GM19043 (cell line): ENCODE measurements around the gene FPGS.
"Not testable (repeated sequence)": the region's sequence is repeated elsewhere in the genome, so short reads cannot be mapped to it uniquely, and the experiment has no call there.

Source experiments
- ATAC-seq: cut with Tn5 transposase; IDR thresholded peaks from one replicate; pipeline ENCODE4 v1.9.1; 2021; ENCODE audit warnings: low read depth; ENCODE audit not compliant: unreplicated experiment

Gene FPGS

DNA sequence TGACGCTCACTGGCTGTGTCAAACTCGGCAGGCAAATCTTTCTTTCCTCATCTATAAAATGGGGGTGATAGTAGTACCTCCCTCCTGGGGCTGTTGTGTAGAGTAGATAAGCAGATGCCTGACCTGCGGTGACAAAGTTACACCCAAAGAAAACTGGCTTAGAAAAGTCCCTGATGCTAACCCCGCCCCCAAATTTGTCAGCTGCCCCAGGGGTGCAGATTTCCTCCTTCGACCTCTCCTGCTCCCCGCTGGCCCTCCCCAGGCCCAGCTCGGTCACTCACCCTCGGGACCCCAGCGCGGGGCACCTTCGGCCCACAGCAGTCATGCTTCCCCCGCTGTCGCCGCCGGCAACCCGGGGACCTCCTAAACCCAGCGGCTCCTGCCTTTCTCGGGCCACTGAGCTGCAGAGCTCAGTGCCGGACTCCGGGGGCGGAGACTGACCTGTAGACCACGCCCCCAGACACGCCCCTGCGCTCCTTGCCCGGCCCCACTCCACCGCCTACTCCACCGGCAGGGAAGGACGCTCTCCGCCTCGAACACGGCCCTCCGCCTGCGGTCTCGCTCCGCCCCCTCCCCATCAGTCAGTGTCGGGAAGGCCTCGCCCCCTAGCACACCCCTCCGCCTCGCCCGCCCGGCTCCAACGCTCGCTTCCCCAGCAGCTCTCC lies 31.6 kb upstream of the FPGS start:
- ATAC-seq, result peak; percentile 87

DNA sequence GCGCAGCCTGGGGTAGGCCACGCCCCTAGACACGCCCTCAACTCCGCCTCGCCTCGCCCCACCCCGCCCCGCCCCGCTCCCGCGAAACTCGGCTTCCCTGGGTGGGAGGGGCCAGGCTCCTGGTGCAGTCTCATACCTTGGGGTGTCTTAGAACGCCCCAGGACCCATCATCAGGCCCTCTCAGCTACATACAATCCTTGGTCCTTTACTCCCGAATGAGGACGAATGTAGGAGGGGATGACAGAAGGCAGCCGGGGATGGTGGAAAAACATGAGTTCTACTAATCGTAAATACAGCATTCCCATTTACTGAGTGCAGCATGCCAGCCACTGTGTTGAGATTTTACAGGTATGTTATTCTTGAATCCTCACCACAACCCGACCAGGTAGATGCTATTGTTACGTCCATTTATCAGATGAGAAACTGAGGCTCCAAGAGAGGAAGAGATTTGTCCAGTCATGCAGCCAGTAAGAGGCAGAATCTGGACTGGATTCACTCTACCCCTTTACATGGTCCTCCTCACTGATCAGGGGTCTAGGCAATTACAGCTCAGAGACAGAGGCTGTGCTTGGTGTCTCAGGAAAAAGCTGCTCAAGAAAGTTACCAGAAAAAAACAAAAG lies 31.0 kb upstream of the FPGS start:
- ATAC-seq, result no peak

DNA sequence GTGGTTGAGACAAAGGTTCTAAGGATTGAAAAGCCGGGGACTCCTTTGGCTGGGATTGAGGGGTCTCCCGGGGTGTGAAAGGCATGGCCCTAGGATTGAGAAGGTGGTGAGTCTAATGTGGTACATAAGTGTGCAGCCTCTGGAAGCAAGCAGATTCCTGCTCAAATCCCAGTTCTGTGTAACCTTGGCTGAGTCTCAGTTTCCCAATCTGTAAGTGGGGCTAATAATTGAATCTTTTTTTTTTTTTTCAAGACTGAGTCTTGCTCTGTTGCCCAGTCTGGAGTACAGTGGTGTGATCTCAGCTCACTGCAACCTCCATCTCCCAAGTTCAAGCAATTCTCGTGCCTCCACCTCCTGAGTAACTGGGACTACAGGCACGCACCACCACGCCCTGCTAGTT lies 30.1 kb upstream of the FPGS start:
- no peak for ATAC-seq

DNA sequence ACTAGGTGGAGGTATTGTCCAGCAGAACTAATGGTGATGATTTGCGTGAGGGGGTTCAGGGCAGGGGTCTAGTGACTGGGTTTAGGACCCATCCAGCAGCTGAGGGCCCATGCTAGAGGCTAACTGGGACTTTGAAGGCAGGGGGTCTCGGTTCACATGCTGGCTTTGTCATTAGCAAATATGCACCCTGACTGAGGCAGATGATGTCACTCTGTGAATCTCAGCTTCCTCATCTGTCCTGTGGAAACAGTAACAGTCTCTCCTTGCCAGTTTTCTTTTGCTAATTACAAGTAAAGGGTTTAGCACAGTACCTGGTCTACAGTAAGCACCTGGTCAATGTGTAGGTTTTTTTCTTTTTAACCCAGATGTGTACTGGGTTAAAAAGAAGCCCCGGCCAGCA lies 29.4 kb upstream of the FPGS start:
- ATAC-seq, result no peak

DNA sequence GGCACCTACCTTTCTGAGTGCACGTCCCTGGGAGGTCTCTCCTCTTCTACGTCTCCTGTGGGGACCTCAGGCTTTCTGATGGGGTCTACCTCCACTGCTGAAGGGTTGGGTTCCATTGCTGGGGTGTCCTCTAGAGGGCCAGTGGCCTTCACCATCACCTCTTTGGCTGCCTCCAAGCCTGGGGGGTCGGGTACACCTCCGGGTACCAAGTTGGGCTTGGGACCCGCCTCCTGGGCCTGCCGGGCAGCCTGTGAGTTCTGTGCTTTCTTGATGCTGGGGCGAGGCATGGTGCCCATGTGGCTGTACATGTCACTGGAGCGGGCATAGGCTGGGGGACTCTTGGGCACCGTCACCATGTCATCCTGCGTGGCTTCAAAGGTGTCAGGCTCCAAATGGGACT lies 28.7 kb upstream of the FPGS start:
- no peak for ATAC-seq

DNA sequence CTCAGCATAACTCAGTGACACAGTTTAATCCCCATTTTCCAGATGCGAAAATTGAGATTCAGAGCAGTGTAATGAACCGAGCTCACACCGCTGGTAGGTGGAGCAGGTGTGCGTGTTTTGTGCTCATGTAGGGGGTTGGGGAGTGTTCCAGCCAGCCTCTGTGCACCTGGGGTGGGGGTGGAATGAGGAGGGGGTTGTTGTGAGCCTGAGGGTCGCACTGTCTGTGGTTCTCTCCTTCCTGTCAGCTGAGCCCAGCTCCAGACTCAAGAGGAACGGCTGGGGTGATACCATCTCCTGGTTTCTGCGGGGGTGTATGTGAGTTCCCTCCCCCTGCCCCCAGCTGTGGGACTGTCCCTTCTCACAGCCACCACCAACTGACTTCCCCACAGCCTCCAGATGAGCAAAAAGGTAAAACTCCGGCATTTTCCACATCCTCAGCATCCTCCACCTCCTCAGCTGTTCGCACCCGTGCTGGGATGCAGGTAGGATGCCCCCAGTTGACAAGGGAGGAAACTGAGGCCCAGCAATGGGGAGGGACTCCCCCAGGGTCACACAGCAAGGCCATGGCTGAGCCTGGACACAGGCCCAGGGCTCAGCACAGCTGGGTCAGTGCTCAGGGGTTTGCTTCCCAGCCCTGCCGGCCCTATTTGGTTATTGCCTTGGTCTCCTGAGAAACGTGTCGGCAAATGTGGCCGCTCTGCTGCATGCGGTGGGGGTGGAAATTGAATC lies 26.3 kb upstream of the FPGS start:
- no peak for ATAC-seq

DNA sequence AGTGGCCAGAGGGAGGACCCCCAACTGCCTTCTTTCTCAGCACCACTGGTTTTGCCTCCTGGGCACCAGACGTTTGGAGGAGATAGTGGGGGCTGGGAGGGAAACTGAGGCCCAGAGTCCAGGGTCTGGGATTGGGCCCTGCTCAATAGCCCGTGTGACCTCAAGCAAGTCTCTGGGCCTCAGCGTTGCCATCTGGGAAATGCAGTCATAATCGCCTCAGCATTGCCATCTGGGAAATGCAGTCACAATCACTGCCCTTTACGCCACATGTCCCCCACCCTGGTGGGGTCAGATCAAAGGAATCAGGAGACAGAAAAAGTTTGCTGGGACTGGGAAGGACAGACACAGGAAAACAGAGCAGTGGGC lies 25.8 kb upstream of the FPGS start:
- no peak for ATAC-seq

DNA sequence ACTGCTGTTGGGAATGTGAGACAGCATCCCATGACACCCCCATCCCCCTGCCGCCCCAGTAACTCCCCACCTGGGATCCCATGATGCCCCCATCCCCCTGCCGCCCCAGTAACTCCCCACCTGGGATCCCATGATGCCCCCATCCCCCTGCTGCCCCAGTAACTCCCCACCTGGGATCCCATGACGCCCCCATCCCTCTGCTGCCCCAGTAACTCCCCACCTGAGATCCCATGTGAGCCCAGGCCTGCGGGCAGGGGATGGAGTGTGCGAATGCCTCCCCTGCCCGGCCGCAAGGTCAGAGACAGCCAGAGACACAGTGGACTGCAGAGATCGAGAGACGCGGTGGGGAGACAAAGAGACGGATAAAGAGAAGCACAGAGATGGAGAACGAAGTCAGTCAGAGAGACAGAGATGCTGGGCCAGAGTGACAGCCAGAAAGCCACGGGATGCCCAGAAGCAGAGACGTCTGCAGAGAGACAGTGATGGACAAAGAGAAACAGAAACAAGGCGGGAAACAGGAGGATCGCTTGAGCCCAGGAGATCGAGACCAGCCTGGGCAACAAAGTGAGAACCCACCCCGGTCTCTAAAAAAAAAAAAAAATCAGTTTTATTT lies 25.2 kb upstream of the FPGS start:
- ATAC-seq, result no peak

DNA sequence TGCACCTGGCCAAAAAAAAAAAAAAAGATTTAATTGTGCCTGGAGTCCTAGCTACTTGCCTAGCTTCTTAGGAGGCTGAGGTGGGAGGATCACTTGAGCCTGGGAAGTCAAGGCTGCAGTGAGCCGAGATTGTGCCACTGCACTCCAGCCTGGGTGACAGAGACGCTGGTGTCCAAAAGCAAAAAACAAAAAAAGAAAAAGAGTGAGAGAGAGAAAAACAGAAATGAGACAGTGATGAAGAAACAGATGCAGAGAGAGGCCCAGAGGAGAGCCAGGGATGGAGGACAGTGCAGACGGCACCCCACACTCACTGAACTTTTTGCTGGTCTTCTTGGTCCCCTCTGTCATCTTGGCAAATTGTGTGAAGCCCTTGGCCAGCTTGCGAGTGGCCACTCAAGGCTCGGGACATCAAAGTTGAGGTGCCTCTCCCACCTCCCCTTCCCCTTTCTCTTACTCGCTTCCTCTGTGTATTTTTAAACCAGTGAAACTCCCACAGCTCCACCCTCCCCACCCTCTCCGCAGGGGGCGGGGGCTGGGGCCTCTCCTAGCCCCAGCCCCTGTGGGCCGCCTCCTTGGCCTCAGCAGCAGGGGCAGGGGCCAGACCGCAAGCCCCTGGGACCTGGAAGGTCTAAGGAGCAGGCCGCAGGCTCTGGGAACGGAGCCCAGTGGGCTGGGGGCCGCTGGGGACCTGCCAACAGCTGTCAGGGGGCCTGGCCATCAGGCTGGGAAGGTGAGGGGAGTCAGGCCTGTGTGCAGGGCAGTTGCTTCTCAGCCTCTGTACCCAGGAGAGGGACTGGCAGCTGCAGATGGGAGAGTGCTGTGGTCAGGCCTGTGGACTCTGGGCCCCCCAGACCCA lies 24.2 kb upstream of the FPGS start, which contains the start of gene SH2D3C:
SH2D3C (minus strand) TSS at position 387 of the 856 bp plus-strand sequence; CDS start at position 348, 39 bp downstream.
- ATAC-seq, result no peak

DNA sequence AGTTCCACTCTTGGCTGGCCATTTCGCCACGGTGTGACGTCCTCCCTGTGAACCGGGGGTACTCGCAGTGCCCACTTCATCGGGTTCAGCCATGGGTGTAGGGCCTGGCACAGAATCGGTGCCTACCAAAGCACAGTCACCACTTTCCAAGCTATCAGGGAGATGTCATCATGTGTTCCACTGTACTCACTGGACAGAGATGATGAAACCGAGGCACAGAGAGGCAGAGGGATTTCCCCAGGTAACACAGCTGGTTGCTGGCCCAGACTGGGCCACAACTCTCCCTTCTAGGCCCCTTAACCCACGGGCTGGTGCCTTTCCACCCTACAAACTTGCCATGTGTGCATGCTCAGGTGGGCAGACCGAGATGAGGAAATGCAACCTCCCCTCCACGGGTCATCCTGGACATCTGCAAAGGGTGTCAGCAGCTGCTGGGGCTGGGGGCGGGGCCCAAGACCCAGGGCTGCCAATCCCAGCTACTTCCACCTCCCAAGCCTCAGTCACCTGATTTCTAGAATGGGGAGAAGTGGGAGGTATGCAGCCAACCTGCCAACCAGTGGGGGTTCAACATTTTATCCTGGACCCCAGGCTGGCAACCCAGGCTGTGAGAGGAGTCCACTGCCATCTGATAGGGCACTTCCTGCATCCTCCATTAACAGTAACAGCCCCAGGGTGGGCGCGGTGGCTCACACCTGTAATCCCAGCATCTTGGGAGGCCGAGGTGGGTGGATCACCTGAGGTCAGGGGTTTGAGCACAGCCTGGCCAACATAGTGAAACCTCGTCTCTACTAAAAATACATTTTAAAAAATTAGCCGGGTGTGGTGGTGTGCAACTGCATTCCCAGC lies 23.3 kb upstream of the FPGS start:
- ATAC-seq, result no peak

DNA sequence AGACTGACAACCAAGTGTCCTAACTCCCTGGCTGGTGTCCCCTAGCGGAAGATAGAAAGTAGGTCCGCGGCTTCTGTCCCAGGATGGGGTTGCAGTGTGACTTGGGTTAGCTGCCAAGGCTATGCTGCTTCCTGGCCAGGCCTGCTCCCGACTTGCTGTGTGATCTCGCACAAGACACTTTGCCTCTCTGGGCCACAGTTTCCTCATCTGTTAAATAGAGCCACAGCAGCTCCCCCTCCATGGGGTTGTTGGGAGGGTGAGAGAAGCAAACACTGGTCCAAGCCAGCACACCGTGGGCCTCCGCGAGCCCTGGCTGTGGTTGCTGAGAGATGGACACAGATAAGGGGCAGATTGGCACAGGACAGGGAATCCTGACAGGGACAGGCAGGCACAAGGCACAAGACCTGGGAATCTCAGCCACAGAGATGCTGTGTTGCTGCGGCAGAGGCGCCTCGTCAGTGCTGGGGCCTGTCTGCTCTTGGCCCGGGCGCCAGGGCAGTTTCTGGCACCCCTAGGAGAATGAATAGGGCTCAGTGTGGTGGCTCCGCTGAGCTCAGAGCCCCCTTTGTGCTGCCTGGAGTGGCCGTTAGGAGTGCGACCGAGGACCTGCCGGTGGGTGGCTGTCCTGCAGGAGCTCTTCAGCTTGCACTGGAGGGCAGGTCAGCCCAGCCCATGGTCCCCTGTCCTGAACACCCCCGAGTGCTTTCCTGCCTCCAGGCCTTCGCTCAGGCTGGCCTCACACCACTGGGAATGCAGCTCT lies 22.4 kb upstream of the FPGS start:
- ATAC-seq, result no peak

DNA sequence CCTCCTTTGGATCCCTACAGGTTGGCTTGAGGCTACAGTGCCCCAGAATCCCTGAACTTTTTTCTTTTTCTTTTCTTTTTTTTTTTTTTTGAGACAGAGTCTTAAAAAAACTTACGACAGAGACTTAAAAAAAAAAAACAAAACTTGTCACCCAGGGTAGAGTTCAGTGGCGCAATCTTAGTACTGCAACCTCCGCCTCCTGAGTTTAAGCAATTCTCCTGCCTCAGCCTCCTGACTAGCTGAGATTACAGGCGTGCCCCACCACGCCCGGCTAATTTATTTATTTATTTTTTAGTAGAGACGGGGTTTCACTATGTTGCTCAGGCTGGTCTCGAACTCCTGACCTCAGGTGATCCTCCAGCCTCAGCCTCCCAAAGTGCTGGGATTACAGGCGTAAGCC lies 21.8 kb upstream of the FPGS start:
- ATAC-seq, result not testable (repeated sequence)

DNA sequence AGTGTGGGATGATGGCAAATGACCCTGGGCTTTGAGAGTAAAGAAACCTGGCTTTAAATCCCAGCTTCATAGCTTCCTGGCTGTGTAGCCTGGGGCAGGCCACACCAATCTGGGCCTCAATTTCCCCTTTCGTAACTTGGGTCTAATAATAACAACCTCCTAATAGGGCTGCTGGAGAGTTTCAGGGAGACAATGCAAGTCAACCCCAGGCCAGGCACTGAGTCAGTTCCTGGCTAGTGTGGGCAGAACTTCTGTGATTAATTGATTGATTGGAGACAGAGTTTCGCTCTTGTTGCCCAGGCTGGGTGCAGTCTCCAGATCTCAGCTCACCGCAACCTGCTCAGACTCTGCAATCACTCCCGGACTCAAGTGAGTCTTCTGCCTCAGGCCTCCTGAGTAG lies 20.9 kb upstream of the FPGS start:
- no peak for ATAC-seq

DNA sequence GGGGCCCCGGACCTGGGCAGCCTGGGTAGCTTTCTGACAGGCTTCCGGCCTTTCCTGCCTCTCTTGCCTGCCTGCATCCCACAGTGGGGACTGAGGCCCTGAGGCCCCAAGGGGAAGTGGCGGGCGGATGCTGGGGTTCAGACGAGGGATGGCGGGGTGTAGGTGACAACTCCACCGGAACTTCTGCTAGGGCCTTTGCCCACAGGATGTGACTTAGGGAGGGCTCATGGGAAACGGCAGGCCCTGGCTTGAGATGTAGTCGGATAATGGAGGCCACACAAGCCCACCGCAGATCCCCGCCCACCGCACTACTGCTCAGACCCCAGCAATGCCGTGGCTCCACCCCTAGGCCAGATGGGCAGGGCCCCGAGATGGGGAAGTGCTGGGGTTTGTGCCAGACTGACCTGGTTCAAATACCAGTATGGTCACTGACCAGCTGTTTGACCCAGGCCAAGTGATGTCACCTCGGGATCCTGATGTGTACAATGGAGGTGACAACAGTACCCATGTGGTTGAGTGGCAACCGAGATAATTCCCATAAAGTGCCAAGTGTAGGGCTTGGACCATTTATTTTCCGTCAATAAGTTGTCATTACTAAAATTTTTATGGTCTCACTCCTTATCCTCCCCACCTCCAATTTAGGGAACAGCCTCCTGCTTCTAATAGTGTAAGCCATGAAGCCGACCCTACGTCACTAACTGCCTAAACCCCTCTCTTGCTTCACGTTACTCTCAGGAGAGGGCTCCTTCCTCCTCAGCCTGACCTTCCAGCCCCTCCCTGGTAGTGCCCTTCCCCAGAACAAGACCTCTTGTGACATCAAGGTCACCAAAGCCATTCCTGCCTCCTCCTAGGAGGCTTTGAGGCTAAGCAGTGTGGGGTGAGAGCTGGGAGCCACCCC lies 19.3 kb upstream of the FPGS start:
- ATAC-seq, result no peak

DNA sequence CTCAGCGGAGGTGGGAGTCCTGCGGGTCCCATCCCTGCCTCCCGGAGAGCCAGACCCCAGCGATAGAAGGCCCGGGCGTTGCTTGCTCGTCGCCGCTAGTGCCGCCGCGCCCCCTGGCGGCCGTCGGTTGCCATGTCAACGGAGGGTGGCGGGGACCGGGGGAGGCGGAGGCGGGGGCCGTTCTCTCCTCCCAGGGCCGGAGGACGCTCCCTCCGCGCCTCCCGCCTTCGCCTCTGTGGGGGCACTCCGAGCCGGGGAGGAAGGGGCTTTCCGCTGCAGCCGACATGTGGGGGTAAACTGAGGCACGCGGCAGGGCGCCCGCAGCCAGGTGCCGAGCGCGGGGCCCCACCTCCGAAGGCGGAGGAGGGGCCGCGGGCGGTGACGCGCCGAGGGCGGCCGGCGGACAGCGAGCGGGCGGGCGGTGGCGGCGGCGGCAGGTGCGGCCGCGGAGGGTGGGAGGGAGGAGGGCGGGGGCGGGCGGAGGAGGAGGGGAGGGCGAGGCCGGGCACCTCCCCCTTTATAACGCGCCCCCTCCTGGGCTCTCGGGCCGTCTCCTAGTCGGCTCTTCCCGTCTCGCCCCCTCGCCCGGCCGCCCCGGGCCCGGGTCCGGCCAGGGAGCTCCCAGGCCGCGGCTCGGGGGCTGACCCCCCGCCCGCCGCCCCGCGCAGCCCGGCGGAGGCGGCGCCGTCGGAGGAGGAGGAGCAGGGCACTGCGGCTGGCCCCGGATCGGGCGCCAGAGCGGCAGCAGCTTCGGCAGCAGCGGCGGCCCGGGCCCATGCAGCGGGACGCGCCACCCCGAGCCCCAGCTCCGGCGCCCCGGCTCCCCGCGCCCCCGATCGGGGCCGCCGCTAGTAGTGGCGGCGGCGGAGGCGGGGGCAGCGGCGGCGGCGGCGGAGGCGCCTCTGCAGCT lies 17.4 kb upstream of the FPGS start:
- peak; percentile 42 for ATAC-seq

DNA sequence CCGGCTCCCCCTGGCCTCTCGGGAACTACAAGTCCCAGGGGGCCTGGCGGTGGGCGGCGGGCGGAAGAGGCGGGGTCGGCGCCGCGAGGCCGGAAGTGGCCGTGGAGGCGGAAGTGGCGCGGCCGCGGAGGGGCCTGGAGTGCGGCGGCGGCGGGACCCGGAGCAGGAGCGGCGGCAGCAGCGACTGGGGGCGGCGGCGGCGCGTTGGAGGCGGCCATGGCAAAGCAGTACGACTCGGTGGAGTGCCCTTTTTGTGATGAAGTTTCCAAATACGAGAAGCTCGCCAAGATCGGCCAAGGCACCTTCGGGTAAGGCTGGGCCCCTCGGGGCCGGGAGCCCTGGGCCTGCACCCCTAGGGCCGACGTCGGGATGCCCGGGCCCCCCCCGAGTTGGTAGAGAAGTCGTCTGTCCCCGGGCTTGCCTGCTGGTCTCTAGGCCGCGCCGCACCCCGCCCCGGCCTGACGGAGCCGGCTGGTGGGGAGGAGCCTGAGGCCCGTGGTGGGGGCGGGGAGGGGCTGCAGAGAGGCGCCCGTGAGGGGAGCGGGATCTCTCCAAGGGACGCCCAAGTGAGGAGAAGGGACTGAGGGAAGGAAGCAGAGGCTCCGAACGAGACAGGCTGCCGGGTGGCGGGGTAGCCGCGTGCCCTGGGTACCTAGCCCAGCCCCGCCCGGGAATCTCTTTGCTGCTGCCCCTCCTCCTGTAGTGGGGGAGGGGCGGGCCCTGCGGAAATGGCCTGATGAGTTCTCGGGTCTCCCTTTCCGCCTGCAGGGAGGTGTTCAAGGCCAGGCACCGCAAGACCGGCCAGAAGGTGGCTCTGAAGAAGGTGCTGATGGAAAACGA lies 16.5 kb upstream of the FPGS start, which contains the start of gene CDK9:
CDK9 (plus strand) TSS at position 102 of the 840 bp plus-strand sequence; CDS start at position 217, 115 bp downstream.
- peak; percentile 57 for ATAC-seq
